HepG2 (cell line): Measurements from ENCODE around the gene ACACB.

ENCODE experiments used
- CREB1 ChIP-seq, 2 experiments: fragments of 450-650 bp in 1 of 2; IDR thresholded peaks; 2 replicates each; pipeline ENCODE4 v1.6.1; 2016 to 2017; ENCODE audit warnings: control low read depth in 1 of 2, mild to moderate bottlenecking in 1 of 2, missing compliant biosample characterization in 1 of 2, missing genetic modification characterization in 1 of 2
- ZBTB7A ChIP-seq: sonication (generic); formaldehyde crosslinking; IDR thresholded peaks from 2 replicates; pipeline ENCODE4 v1.8.0; 2022; ENCODE audit warnings: mild to moderate bottlenecking, missing genetic modification reagents
- ZNF274 ChIP-seq: sonication (generic); formaldehyde crosslinking; IDR thresholded peaks from 2 replicates; pipeline ENCODE4 v1.5.1; 2020; ENCODE audit warnings: mild to moderate bottlenecking, missing genetic modification reagents
- ZNF331 ChIP-seq: sonication (generic); formaldehyde crosslinking; IDR thresholded peaks from 2 replicates; pipeline ENCODE4 v1.4.0; 2020; ENCODE audit warnings: missing genetic modification reagents
- ZNF747 ChIP-seq: sonication (generic); formaldehyde crosslinking; IDR thresholded peaks from 2 replicates; pipeline ENCODE4 v1.8.1; 2023; ENCODE audit warnings: missing genetic modification reagents, mild to moderate bottlenecking, borderline replicate concordance

GRCh38 chr12:109289004-109289403 lies 172.6 kb downstream of the ACACB start:
- no peak for TF ChIP-seq CREB1 (IDR thresholded peaks at IDR 0.05)
- TF ChIP-seq CREB1 (CRISPR knock-in tag; IDR thresholded peaks at IDR 0.05): no peak
- TF ChIP-seq ZBTB7A (CRISPR knock-in tag): no peak
- TF ChIP-seq ZNF274 (CRISPR knock-in tag): no peak
- no peak for TF ChIP-seq ZNF331 (CRISPR knock-in tag)
- no peak for TF ChIP-seq ZNF747 (CRISPR knock-in tag)
